GM18868 (cell line): Measurements from ENCODE around the gene HTR4.
"Not testable (repeated sequence)": the region's sequence is repeated elsewhere in the genome, so short reads cannot be mapped to it uniquely, and the experiment has no call there.

Source experiments
- ATAC-seq: cut with Tn5 transposase; IDR thresholded peaks from one replicate; pipeline ENCODE4 v1.9.1; 2021; ENCODE audit warnings: mild to moderate bottlenecking, moderate library complexity; ENCODE audit not compliant: unreplicated experiment

Gene HTR4

GRCh38 chr5:148482697-148483462 is 171.4 kb downstream of the HTR4 start:
- ATAC-seq: peak; percentile 94

- ATAC-seq: no peak
Measured at GRCh38 chr5:148482196-148482595, 172.1 kb downstream of the HTR4 start.

GRCh38 chr5:148477429-148477828 is 176.9 kb downstream of the HTR4 start:
- no peak for ATAC-seq

GRCh38 chr5:148476302-148476701 is 178.0 kb downstream of the HTR4 start:
- no peak for ATAC-seq

- no peak for ATAC-seq
Measured at GRCh38 chr5:148474025-148474511, 180.3 kb downstream of the HTR4 start.

- ATAC-seq: no peak
Measured at GRCh38 chr5:148471379-148471778, 182.9 kb downstream of the HTR4 start.

GRCh38 chr5:148469501-148469935 is 184.8 kb downstream of the HTR4 start:
- no peak for ATAC-seq

GRCh38 chr5:148468746-148469145 is 185.6 kb downstream of the HTR4 start:
- not testable (repeated sequence) for ATAC-seq

GRCh38 chr5:148467958-148468357 is 186.4 kb downstream of the HTR4 start:
- no peak for ATAC-seq

- ATAC-seq: no peak
Measured at GRCh38 chr5:148466236-148466580, 188.1 kb downstream of the HTR4 start.

- no peak for ATAC-seq
Measured at GRCh38 chr5:148465381-148466235, 188.7 kb downstream of the HTR4 start.

- no peak for ATAC-seq
Measured at GRCh38 chr5:148459669-148460068, 194.7 kb downstream of the HTR4 start.

GRCh38 chr5:148458036-148458888 is 196.1 kb downstream of the HTR4 start:
- ATAC-seq: no peak

- ATAC-seq: peak; percentile 74
Measured at GRCh38 chr5:148457183-148457620, 197.1 kb downstream of the HTR4 start.

GRCh38 chr5:148455185-148455584 is 199.1 kb downstream of the HTR4 start:
- ATAC-seq: no peak

GRCh38 chr5:148454576-148454975 is 199.8 kb downstream of the HTR4 start:
- no peak for ATAC-seq

- no peak for ATAC-seq
Measured at GRCh38 chr5:148452499-148453193, 201.7 kb downstream of the HTR4 start.

GRCh38 chr5:148446611-148447010 is 207.7 kb downstream of the HTR4 start:
- ATAC-seq: no peak

GRCh38 chr5:148445578-148445977 is 208.7 kb downstream of the HTR4 start:
- ATAC-seq: no peak

- ATAC-seq: peak; percentile 96
Measured at GRCh38 chr5:148443998-148444397, 210.3 kb downstream of the HTR4 start.
